DND-41 (cell line): ENCODE measurements around the gene BTN1A1.

Experiments
- ATAC-seq: fragments of 200-7000 bp; cut with Tn5 transposase; 3 replicates; pipeline ENCODE4 v1.9.1; 2021; ENCODE audit warnings: low read depth; ENCODE audit not compliant: insufficient read depth
- DNase-seq: peaks from one replicate; pipeline ENCODE4 v3.0.0-alpha.2; 2020
- H2AFZ ChIP-seq: 2 replicates; pipeline ENCODE4 v1.6.0; 2012; ENCODE audit warnings: low read depth, low read length
- H3K27ac ChIP-seq: 2 replicates; pipeline ENCODE4 v1.5.1; 2012; ENCODE audit warnings: low read length, inconsistent platforms
- H3K27me3 ChIP-seq: fragments of 200-600 bp; sonication (generic); 2 replicates; pipeline ENCODE4 v1.6.0; 2012; ENCODE audit warnings: low read length, mild to moderate bottlenecking, inconsistent platforms; ENCODE audit not compliant: insufficient read depth, poor library complexity
- H3K36me3 ChIP-seq: 2 replicates; pipeline ENCODE4 v1.5.1; 2012; ENCODE audit warnings: low read length, inconsistent platforms; ENCODE audit not compliant: insufficient read depth
- H3K4me1 ChIP-seq: 2 replicates; pipeline ENCODE4 v1.5.1; 2012; ENCODE audit warnings: mild to moderate bottlenecking, low read length; ENCODE audit not compliant: insufficient read depth
- H3K4me2 ChIP-seq: 2 replicates; pipeline ENCODE4 v1.6.0; 2012; ENCODE audit warnings: mild to moderate bottlenecking, moderate library complexity, low read length, inconsistent platforms; ENCODE audit not compliant: insufficient read depth
- H3K4me3 ChIP-seq, 2 experiments: fragments of 200-600 bp in 1 of 2; shearing (Covaris generic) in 1 of 2; 2 replicates each; pipeline ENCODE4 v1.5.1; 2012 to 2016; ENCODE audit warnings: inconsistent platforms in 2 of 2, low read length in 2 of 2, mild to moderate bottlenecking in 2 of 2, low read depth in 1 of 2, moderate library complexity in 1 of 2
- H3K79me2 ChIP-seq: 2 replicates; pipeline ENCODE4 v1.6.0; 2012; ENCODE audit warnings: low read length, inconsistent platforms; ENCODE audit not compliant: insufficient read depth
- H3K9ac ChIP-seq: 2 replicates; pipeline ENCODE4 v1.6.0; 2012; ENCODE audit warnings: low read depth, mild to moderate bottlenecking, inconsistent platforms, low read length, moderate library complexity
- H3K9me3 ChIP-seq: 2 replicates; pipeline ENCODE4 v1.5.1; 2012; ENCODE audit warnings: low read length, moderate library complexity, mild to moderate bottlenecking, inconsistent platforms; ENCODE audit not compliant: insufficient read depth, severe bottlenecking
- H4K20me1 ChIP-seq: 2 replicates; pipeline ENCODE4 v1.6.0; 2012; ENCODE audit warnings: low read length; ENCODE audit not compliant: insufficient read depth
- CTCF ChIP-seq: IDR thresholded peaks from 2 replicates; pipeline ENCODE4 v1.5.1; 2012; ENCODE audit warnings: borderline replicate concordance, low read length, moderate library complexity, mild to moderate bottlenecking; ENCODE audit not compliant: poor library complexity, severe bottlenecking; ENCODE audit errors: extremely low read depth
- EZH2 ChIP-seq: IDR thresholded peaks from 3 replicates; pipeline ENCODE4 v1.6.1; 2012; ENCODE audit warnings: borderline replicate concordance, low read depth, mild to moderate bottlenecking, moderate library complexity, low read length, inconsistent platforms; ENCODE audit not compliant: severe bottlenecking

Gene BTN1A1

GRCh38 chr6:26554697-26555504 lies 54.8 kb downstream of the BTN1A1 start:
- peak; percentile 22; the same call in 2 of the 3 replicates for ATAC-seq
- Histone ChIP-seq H3K9ac (peak overlapping the region; percentile 62), H3K27ac (peak overlapping the region; percentile 58), H3K79me2 (no peaks in the 10 kb centered on the region), H3K4me3 (peak overlapping the region; percentile 39 to 61), H4K20me1 (no peaks in the 10 kb centered on the region), H3K4me2 (peak overlapping the region; percentile 79), H2AFZ (peak overlapping the region; percentile 55), H3K9me3 (no peaks in the 10 kb centered on the region), H3K27me3 (no peaks in the 10 kb centered on the region), H3K36me3 (no peaks in the 10 kb centered on the region), H3K4me1 (peaks cover 50% of the 10 kb centered on the region)
- DNase-seq = peak; percentile 74
- no peak for TF ChIP-seq CTCF

- Histone ChIP-seq H4K20me1 (no peaks in the 10 kb centered on the region), H2AFZ (no peak overlapping the region), H3K27me3 (no peaks in the 10 kb centered on the region), H3K4me1 (peaks cover 42% of the 10 kb centered on the region), H3K4me3 (peak overlapping the region in 1 of 2 experiments; percentile 61; a peak in 1 of 4 replicates), H3K27ac (no peak overlapping the region), H3K9ac (no peak overlapping the region), H3K36me3 (no peaks in the 10 kb centered on the region), H3K4me2 (peak overlapping the region; percentile 79), H3K9me3 (no peaks in the 10 kb centered on the region), H3K79me2 (no peaks in the 10 kb centered on the region)
- TF ChIP-seq EZH2 = no peak
- no peak for TF ChIP-seq CTCF
- ATAC-seq = no peak
- no peak for DNase-seq
These were observed 55.6 kb downstream of the BTN1A1 start for GRCh38 chr6:26555505-26556262.

GRCh38 chr6:26556263-26557070 lies 56.4 kb downstream of the BTN1A1 start:
- Histone ChIP-seq H3K27ac (no peak overlapping the region), H3K4me2 (no peak overlapping the region; the same call in 1 of the 2 replicates), H3K9me3 (no peaks in the 10 kb centered on the region), H2AFZ (no peak overlapping the region), H3K9ac (no peak overlapping the region), H3K4me1 (peaks cover 35% of the 10 kb centered on the region), H3K27me3 (no peaks in the 10 kb centered on the region), H3K36me3 (no peaks in the 10 kb centered on the region), H3K79me2 (no peaks in the 10 kb centered on the region), H3K4me3 (no peak overlapping the region), H4K20me1 (no peaks in the 10 kb centered on the region)
- ATAC-seq = no peak
- DNase-seq = peak; percentile 39
- TF ChIP-seq CTCF = no peak
